GM20000 (cell line): ENCODE data around the gene ALKBH7.

Experiments
- DNase-seq: peaks from one replicate; pipeline ENCODE4 v3.0.0; 2012; ENCODE audit warnings: low spot score
- CTCF ChIP-seq: IDR thresholded peaks from 2 replicates; pipeline ENCODE4 v1.5.1; 2012; ENCODE audit warnings: mild to moderate bottlenecking, control low read depth; ENCODE audit errors: extremely low read depth, missing control alignments

Gene ALKBH7

DNA sequence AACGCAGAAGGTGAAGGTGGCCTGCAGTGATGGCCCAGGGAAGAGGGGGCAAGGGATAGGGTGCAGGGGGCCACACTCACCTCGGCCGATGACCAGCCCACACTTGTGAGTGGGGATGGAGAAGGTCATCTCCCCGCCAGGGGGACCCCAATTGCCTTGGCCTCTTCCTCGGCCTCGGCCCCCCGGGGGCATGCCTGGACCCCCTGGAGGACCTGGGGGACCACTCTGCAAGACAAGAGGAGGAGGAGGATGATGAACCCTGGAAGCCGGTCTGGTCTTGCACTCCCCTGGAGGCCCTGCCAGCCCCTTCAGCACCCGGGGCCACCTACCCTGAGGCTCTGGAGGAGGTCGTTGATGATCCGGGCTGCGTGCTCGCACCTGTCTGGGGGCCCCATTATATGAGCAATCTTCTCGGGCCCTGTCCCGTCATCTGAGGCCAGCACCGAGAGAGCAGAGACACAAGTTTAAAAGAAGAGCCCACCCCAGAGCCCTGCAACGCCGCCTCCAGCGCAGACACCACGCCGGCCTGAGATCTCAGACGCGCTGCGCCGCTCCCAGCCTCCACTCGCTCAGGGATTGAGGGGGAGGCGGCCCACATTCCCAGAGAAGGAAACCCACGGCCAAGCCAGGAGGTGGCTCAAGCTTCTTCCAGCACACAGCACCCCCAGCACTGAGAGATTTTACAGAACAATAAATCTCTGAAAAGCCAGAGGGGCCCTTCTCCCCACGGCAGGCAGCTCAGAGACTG is 44.2 kb downstream of the ALKBH7 start:
- DNase-seq, result peak; percentile 22
- no peak for TF ChIP-seq CTCF

GRCh38 chr19:6417713-6418561 is 45.3 kb downstream of the ALKBH7 start:
- DNase-seq, result peak; percentile 12
- no peak for TF ChIP-seq CTCF

DNA sequence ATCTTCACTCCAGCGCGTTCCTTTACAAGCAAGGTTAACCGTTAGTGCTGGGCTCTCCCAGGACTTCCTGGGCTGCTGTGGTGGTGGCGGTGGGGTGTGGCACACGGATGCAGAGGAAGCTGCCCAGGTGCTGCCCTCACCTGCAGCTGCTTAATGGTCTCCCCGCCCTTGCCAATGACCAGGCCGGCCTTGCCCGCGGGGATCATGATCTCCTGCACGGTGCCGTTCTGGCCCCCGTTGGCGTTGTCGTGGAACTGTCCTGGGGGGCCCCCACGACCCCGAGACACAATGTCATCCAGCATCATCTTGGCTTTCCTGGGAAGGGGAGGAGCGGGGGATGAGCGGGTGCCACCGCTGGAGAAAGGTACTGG is 46.0 kb downstream of the ALKBH7 start:
- DNase-seq, result peak; percentile 5

GRCh38 chr19:6421075-6422014 is 48.8 kb downstream of the ALKBH7 start:
- TF ChIP-seq CTCF, result no peak
- peak; percentile 7 for DNase-seq

More for the DNA sequence above, 46.0 kb downstream of the ALKBH7 start:
- TF ChIP-seq CTCF, result no peak

DNA sequence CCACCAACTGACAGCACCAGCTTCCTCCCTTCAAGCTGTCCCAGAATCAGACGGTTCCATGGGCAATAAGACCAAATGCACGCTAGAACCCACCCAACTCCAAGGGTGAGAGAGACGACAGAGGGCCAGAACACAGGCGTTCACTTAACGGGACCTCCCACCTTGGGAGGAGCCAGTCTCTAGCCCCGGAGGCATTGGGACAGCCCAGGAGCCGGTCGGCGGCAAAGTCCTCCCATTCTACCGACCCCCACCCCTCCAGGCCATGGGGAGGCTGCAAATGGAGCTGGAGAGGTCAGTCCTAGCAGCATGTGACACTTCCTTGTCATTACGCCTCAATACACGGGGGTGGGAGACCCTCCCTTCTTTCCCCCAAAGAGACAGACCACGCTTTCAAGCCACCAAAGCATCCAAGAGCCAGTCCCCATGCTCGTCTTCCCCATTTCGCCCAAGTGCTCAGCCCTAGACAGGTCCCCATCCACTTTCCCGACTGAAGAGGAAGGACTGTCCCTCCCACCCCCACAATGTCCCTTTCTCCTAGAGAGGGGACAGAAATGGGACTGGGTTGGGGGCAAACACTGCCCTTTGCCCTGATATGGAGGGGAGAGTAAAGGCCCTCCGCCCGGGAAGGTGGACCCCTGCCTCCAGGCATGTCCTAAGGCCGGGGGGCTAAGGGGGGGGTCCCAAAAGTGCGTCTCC is 51.1 kb downstream of the ALKBH7 start:
- DNase-seq, result peak; percentile 75

More for the DNA sequence above, 51.1 kb downstream of the ALKBH7 start:
- TF ChIP-seq CTCF, result no peak
